H1 (cell line): Measurements from ENCODE around the gene UBE2E3. TPM values are rescaled to one million over a fixed set of nuclear protein-coding genes. Genes with fewer than 3 reads are reported as not detected.

Source experiments
- CHD7 ChIP-seq: fragments of 300-600 bp; sonication (generic); IDR thresholded peaks from 2 replicates; pipeline ENCODE4 v1.7.1; 2012; ENCODE audit warnings: low read length, moderate library complexity, mild to moderate bottlenecking, inconsistent platforms; ENCODE audit not compliant: insufficient replicate concordance
- polyA plus RNA-seq, 7 experiments: library from polyadenylated mRNA; depleted of rRNA in 3 of 7; stranded (reverse) in 5 of 7; unstranded in 2 of 7; fragments of >200 nt in 5 of 7; fragments of 200-250 nt in 2 of 7; gene quantifications; 1 replicate in 5 of 7; 2 replicates in 1 of 7; 4 replicates in 1 of 7; pipeline versions ENCODE4 v1.2.1 to v1.2.3, GENCODE V29; 2011 to 2013; ENCODE audit warnings: missing spikeins in 2 of 7, mixed read lengths in 2 of 7
- total RNA-seq: library from RNA; stranded (reverse); fragmentation: NEBNext Ultra II Directional; extraction: Animal tissue kit (Norgen Biotek cat#: 25700); gene quantifications from 2 replicates; pipeline ENCODE4 v1.2.1, GENCODE V29; 2021

Gene UBE2E3
- total and polyA plus RNA-seq, 2 of the 8 experiments (the other 6 are each of a cell fraction or from before 2014, with no cell fraction given) = 106 to 132 TPM

DNA sequence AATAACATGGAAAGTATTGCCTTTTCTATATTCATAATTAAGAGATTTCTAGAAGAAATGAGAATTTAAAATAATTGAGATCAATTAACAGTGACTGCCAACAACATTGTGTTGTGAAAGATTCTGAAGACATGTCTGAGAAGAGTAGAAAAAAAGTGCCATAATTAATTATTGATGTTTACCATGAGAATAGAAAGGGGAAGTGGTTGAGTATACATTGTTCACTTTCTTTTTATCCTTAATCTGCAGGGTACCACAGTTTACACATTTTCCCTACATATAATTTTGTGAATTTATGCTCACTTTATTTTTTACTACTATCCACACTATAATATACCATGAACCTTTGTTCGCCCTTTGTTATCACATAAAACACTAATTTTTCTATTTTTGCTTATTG, 47.1 kb upstream of the UBE2E3 start (continued):
- TF ChIP-seq CHD7 = no peak
